GM19452 (cell line): ENCODE results near the gene IRF2.

Experiments
- ATAC-seq: cut with Tn5 transposase; IDR thresholded peaks from one replicate; pipeline ENCODE4 v1.9.1; 2021; ENCODE audit not compliant: unreplicated experiment

Gene IRF2

GRCh38 chr4:184475096-184475461, 729 bp upstream of the IRF2 start:
- ATAC-seq: peak; percentile 14

- ATAC-seq: peak; percentile 2
Measured at GRCh38 chr4:184473499-184474262, 669 bp downstream of the IRF2 start.

GRCh38 chr4:184472614-184473498, 1.5 kb downstream of the IRF2 start:
- peak; percentile 32 for ATAC-seq

GRCh38 chr4:184471881-184472613, 2.3 kb downstream of the IRF2 start:
- ATAC-seq: no peak

GRCh38 chr4:184470785-184471110, 3.6 kb downstream of the IRF2 start:
- ATAC-seq: no peak

- ATAC-seq: no peak
Measured at GRCh38 chr4:184466634-184467033, 7.7 kb downstream of the IRF2 start.

GRCh38 chr4:184464759-184465454, 9.4 kb downstream of the IRF2 start:
- no peak for ATAC-seq

- no peak for ATAC-seq
Measured at GRCh38 chr4:184463856-184464255, 10.5 kb downstream of the IRF2 start.

GRCh38 chr4:184463158-184463557, 11.2 kb downstream of the IRF2 start:
- no peak for ATAC-seq

GRCh38 chr4:184462724-184463123, 11.6 kb downstream of the IRF2 start:
- no peak for ATAC-seq

- no peak for ATAC-seq
Measured at GRCh38 chr4:184461711-184462441, 12.5 kb downstream of the IRF2 start.

- ATAC-seq: no peak
Measured at GRCh38 chr4:184460499-184461285, 13.7 kb downstream of the IRF2 start.

- no peak for ATAC-seq
Measured at GRCh38 chr4:184459413-184459812, 14.9 kb downstream of the IRF2 start.

- ATAC-seq: no peak
Measured at GRCh38 chr4:184457535-184458249, 16.7 kb downstream of the IRF2 start.

GRCh38 chr4:184456337-184456736, 18.0 kb downstream of the IRF2 start:
- no peak for ATAC-seq

GRCh38 chr4:184455299-184455698, 19.1 kb downstream of the IRF2 start:
- ATAC-seq: no peak

GRCh38 chr4:184453365-184454160, 20.8 kb downstream of the IRF2 start:
- ATAC-seq: peak; percentile 74

GRCh38 chr4:184452740-184453139, 21.6 kb downstream of the IRF2 start:
- no peak for ATAC-seq
